Measurements from ENCODE around the gene ECE1.
"Not testable (repeated sequence)": the region's sequence is repeated elsewhere in the genome, so short reads cannot be mapped to it uniquely, and the experiment has no call there.

The ECE1 gene

GRCh38 chr1:21175324-21175669 is 115.0 kb downstream of the ECE1 start:
- no peak for DNase-seq

DNA sequence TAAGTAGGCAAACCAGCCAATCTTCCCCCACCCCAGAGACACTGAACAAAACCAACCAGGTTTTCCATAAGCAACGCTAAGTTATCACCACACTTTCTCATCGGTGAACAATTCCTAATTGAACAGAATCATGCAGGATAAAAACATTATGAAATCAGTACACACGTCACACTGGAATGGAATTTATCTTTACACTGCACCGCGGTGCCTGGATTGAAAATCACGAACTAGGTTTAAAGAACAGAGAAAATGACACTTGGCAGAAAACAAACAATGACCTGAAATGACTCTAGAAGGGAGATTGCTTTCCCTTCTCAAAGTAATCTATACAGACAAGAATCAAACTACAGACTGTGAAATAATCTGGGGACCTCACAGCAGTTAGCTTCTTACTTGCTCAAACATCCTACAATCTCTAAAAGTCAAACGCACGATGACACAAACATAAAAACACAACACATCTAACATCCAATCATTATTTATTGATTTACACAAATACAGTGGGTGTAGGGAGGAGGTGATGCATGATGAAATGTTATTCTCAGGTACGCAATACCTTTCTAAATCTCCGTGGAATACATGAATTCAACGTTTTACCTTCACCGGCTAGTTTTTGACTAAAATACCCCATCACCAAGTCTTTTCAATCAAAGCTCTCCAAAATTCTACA is 115.5 kb downstream of the ECE1 start:
- DNase-seq = no peak

- no peak for DNase-seq
Observed at GRCh38 chr1:21174230-21174629, 116.0 kb downstream of the ECE1 start.

- not testable (repeated sequence) for DNase-seq
Observed at GRCh38 chr1:21173096-21173495, 117.2 kb downstream of the ECE1 start.

GRCh38 chr1:21170837-21171236 is 119.4 kb downstream of the ECE1 start:
- not testable (repeated sequence) for DNase-seq

DNA sequence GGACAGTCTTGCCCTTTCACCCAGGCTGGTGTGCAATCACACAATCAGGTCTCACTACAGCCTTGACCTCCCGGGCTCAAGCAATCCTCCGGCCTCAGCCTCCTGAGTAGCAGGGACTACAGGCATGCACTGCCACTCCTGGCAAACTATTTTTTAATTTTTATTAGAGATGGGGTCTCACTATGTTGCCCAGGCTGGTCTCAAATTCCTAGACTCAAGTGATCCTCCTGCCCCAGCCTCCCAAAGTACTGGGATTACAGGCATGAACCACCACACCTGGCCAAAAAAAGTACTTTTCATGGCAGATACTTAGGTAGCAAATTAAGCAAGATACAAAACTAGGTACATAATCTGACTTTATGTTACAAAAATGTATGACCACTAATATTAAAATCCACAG is 121.8 kb downstream of the ECE1 start:
- no peak for DNase-seq
